Lung (tissue), 12 donors: Measurements from ENCODE around the gene DAGLA. TPM values are rescaled to one million over a fixed set of nuclear protein-coding genes. Genes with fewer than 3 reads are reported as not detected.

Experiments
- ATAC-seq: fragments of 200-7000 bp; cut with Tn5 transposase; one replicate; pipeline ENCODE4 v1.9.1; 2020; ENCODE audit warnings: moderate number of reproducible peaks; ENCODE audit not compliant: insufficient read depth, low FRiP score
- DNase-seq, 3 donors: peaks; one replicate each; pipeline ENCODE4 v3.0.0-alpha.2; 2013 to 2017
- H3K27ac ChIP-seq, 2 donors: one replicate each; pipeline ENCODE4 v1.5.1; 2013; ENCODE audit warnings: mild to moderate bottlenecking in 2 of 2, moderate library complexity in 2 of 2, control low read depth in 1 of 2, inconsistent platforms in 1 of 2, low read depth in 1 of 2, low read length in 1 of 2
- H3K27me3 ChIP-seq, 3 donors: one replicate each; pipeline ENCODE4 v1.5.1; 2013; ENCODE audit warnings: low read length in 2 of 3; ENCODE audit not compliant: control insufficient read depth in 3 of 3, insufficient read depth in 3 of 3
- H3K36me3 ChIP-seq, 4 donors: one replicate each; pipeline ENCODE4 v1.5.1; 2013; ENCODE audit warnings: low read length in 4 of 4, mild to moderate bottlenecking in 1 of 4, moderate library complexity in 1 of 4; ENCODE audit not compliant: control insufficient read depth in 4 of 4, insufficient read depth in 4 of 4
- H3K4me1 ChIP-seq, 5 donors: one replicate each; pipeline ENCODE4 v1.5.1; 2013; ENCODE audit warnings: low read length in 5 of 5, mild to moderate bottlenecking in 2 of 5, moderate library complexity in 1 of 5; ENCODE audit not compliant: control insufficient read depth in 5 of 5, insufficient read depth in 5 of 5
- H3K4me3 ChIP-seq: one replicate; pipeline ENCODE4 v1.5.1; 2013; ENCODE audit warnings: mild to moderate bottlenecking, control low read depth, moderate library complexity
- H3K9ac ChIP-seq, 2 donors: one replicate each; pipeline ENCODE4 v1.5.1; 2013; ENCODE audit warnings: low read length in 2 of 2, control low read depth in 1 of 2; ENCODE audit not compliant: insufficient read depth in 1 of 2
- H3K9me3 ChIP-seq, 4 donors: one replicate each; pipeline ENCODE4 v1.5.1; 2013; ENCODE audit warnings: low read length in 3 of 4, mild to moderate bottlenecking in 1 of 4, moderate library complexity in 1 of 4; ENCODE audit not compliant: control insufficient read depth in 4 of 4, insufficient read depth in 3 of 4
- CTCF ChIP-seq: IDR thresholded peaks from 2 replicates; pipeline ENCODE4 v1.5.1; 2012; ENCODE audit warnings: mild to moderate bottlenecking; ENCODE audit errors: control extremely low read depth, extremely low read depth
- WGBS, 2 donors: extraction: QIAGEN DNeasy Blood & Tissue Kit; methylation state at CpG; one replicate each; pipeline ENCODE4 v1.1.7; 2013; 5-methylcytosine and 5-hydroxymethylcytosine counted together
- polyA plus RNA-seq, 2 donors: library from polyadenylated mRNA; stranded (reverse); fragments of 200-250 nt; gene quantifications; one replicate each; pipeline ENCODE4 v1.2.1, GENCODE V29; 2013
- total RNA-seq, 2 donors: library from RNA; depleted of rRNA in 1 of 2; stranded (reverse); fragments of >200 nt in 1 of 2; gene quantifications; one replicate each; pipeline ENCODE4 v1.2.1, GENCODE V29; 2014 to 2021
- donor health status: control.
- donor health status: control.
- donor health status: Bipolar disorder and iron deficiency.
- donor health status: healthy.
- donor health status: DM: yes; HTN: yes; CAD: no.

DAGLA gene
- total and polyA plus RNA-seq, 4 donors, result 1.5 to 7.5 (median 2.9) TPM

GRCh38 chr11:61699737-61700160, 19.6 kb downstream of the DAGLA start:
- Histone ChIP-seq H3K27me3 (peaks cover 0 to 9% (median 2%) of the 10 kb centered on the region in 3 donors), H3K4me3 (no peak overlapping the region), H3K36me3 (no peaks in the 10 kb centered on the region), H3K9me3 (no peaks in the 10 kb centered on the region), H3K4me1 (peaks cover 2 to 32% (median 20%) of the 10 kb centered on the region in 5 donors), H3K9ac (no peak overlapping the region), H3K27ac (peak overlapping the region; percentile 23 to 26)
- no peak for TF ChIP-seq CTCF
- DNase-seq (no peak), ATAC-seq (no peak)
- 74 to 81% methylated on average over 13 of the region's 13 CpGs for WGBS, 2 donors

- Histone ChIP-seq H3K27me3 (peaks cover 0 to 9% (median 2%) of the 10 kb centered on the region in 3 donors), H3K9ac (no peak overlapping the region), H3K4me1 (peaks cover 2 to 28% (median 17%) of the 10 kb centered on the region in 5 donors), H3K9me3 (no peaks in the 10 kb centered on the region), H3K36me3 (no peaks in the 10 kb centered on the region), H3K27ac (peak overlapping the region; percentile 7 to 17), H3K4me3 (no peak overlapping the region)
- 62 to 80% methylated on average over 5 of the region's 5 CpGs for WGBS, 2 donors
- ATAC-seq (no peak), DNase-seq (no peak)
- no peak for TF ChIP-seq CTCF
These were observed 20.0 kb downstream of the DAGLA start for GRCh38 chr11:61700212-61700611.

- H3K4me3 ChIP-seq, result no peak overlapping the region
- H3K9me3 ChIP-seq, result no peaks in the 10 kb centered on the region
- TF ChIP-seq CTCF, result no peak
- peaks cover 2 to 24% (median 12%) of the 10 kb centered on the region in 5 donors for H3K4me1 ChIP-seq
- no peak for DNase-seq
- H3K27ac ChIP-seq, result peak overlapping the region; percentile 7 to 17
- 69 to 85% methylated on average over 8 of the region's 8 CpGs for WGBS, 2 donors
- ATAC-seq, result no peak
- no peak overlapping the region for H3K9ac ChIP-seq
- H3K36me3 ChIP-seq, result no peaks in the 10 kb centered on the region
- peaks cover 0 to 9% (median 2%) of the 10 kb centered on the region in 3 donors for H3K27me3 ChIP-seq
These were observed 20.5 kb downstream of the DAGLA start for GRCh38 chr11:61700720-61701119.

GRCh38 chr11:61701242-61701886, 21.2 kb downstream of the DAGLA start:
- DNase-seq (peak in 1 of 3 donors; percentile 23), ATAC-seq (no peak)
- 37 to 60% methylated on average over 18 of the region's 18 CpGs for WGBS, 2 donors
- H3K9me3 ChIP-seq, result no peaks in the 10 kb centered on the region
- H3K4me3 ChIP-seq, result no peak overlapping the region
- H3K36me3 ChIP-seq, result no peaks in the 10 kb centered on the region
- H3K9ac ChIP-seq, result no peak overlapping the region
- H3K4me1 ChIP-seq, result peaks cover 0 to 17% (median 10%) of the 10 kb centered on the region in 5 donors
- H3K27ac ChIP-seq, result peak overlapping the region in 1 of 2 donors; percentile 20
- no peak for TF ChIP-seq CTCF
- H3K27me3 ChIP-seq, result peaks cover 0 to 9% (median 2%) of the 10 kb centered on the region in 3 donors
